Transverse colon (tissue), 4 donors: ENCODE results near the gene RPS6KA2. TPM values are rescaled to one million over a fixed set of nuclear protein-coding genes. Genes with fewer than 3 reads are reported as not detected.

Experiments
- DNase-seq: peaks from one replicate; pipeline ENCODE4 v3.0.0-alpha.2; 2019
- H3K27ac ChIP-seq, 4 donors: fragments of 200-600 bp; sonication (generic); 2 replicates each; pipeline ENCODE4 v1.5.1; 2016 to 2018; ENCODE audit warnings: inconsistent platforms in 4 of 4
- H3K27me3 ChIP-seq: fragments of 200-600 bp; sonication (generic); 2 replicates; pipeline ENCODE4 v1.5.1; 2017; ENCODE audit warnings: inconsistent platforms
- H3K36me3 ChIP-seq, 4 donors: fragments of 200-600 bp; sonication (generic); 2 replicates each; pipeline ENCODE4 v1.5.1; 2017 to 2019; ENCODE audit warnings: inconsistent platforms in 4 of 4
- H3K4me1 ChIP-seq, 4 donors: fragments of 200-600 bp; sonication (generic); 2 replicates each; pipeline ENCODE4 v1.5.1; 2017 to 2020; ENCODE audit warnings: inconsistent platforms in 4 of 4
- H3K4me3 ChIP-seq, 4 donors: fragments of 200-600 bp; sonication (generic); 1 replicate in 1 of 4; 2 replicates in 3 of 4; pipeline versions ENCODE4 v1.5.1 to v1.6.1; 2017 to 2019; ENCODE audit warnings: inconsistent platforms in 4 of 4
- H3K9me3 ChIP-seq, 2 donors: fragments of 200-600 bp; sonication (generic); 2 replicates each; pipeline ENCODE4 v1.5.1; 2017 to 2019; ENCODE audit warnings: inconsistent platforms in 2 of 2
- EP300 ChIP-seq: sonication (generic); formaldehyde crosslinking; IDR thresholded peaks from one replicate; pipeline ENCODE4 v1.6.1; 2017; ENCODE audit warnings: antibody characterized with exemption, low read depth
- POLR2A ChIP-seq: fragments of 450-650 bp; IDR thresholded peaks from one replicate; pipeline ENCODE4 v1.6.1; 2016; ENCODE audit warnings: antibody characterized with exemption, mild to moderate bottlenecking, moderate library complexity
- POLR2AphosphoS5 ChIP-seq, 3 donors: sonication (generic); formaldehyde crosslinking; IDR thresholded peaks; one replicate each; pipeline ENCODE4 v1.6.1; 2016; ENCODE audit warnings: antibody characterized with exemption in 3 of 3
- WGBS, 2 donors: methylation state at CpG; one replicate each; pipeline ENCODE4 v1.1.5; 2018; ENCODE audit warnings: low coverage in 1 of 2; 5-methylcytosine and 5-hydroxymethylcytosine counted together
- in situ Hi-C, 4 donors: fragments of 200-750 bp; cut with MboI; loops; one replicate each; pipeline versions ENCODE4 v1.15.0 to v1.15.1; 2017; ENCODE audit warnings: low sequenced_read_pairs in 3 of 4, low pct_ligation_motif_present in 1 of 4, low pct_unique_long_range_greater_than_20kb in 1 of 4
- intact Hi-C: fragments of 100-400 bp; cut with DNase I; formaldehyde crosslinking; loops from one replicate; pipeline ENCODE4 v1.15.1; 2023; ENCODE audit warnings: low total_unique reads
- total RNA-seq, 4 donors: library from RNA; depleted of rRNA; stranded (reverse); fragments of >200 nt; gene quantifications; one replicate each; pipeline ENCODE4 v1.1.0, GENCODE V29; 2016
- TF ChIP-seq, protein P1 (sequence below), 5 experiments: fragments of 200-600 bp in 3 of 5; fragments of 450-650 bp in 2 of 5; sonication (generic) in 3 of 5; IDR thresholded peaks; 1 replicate in 2 of 5; 2 replicates in 3 of 5; pipeline ENCODE4 v1.5.1; 2016 to 2017; ENCODE audit warnings: antibody characterized with exemption in 5 of 5, inconsistent platforms in 3 of 5, mild to moderate bottlenecking in 2 of 5, moderate library complexity in 1 of 5

The RPS6KA2 gene
- total RNA-seq, 4 donors from 2014 or later: 9.6 to 41.1 (median 15.4) TPM

DNA sequence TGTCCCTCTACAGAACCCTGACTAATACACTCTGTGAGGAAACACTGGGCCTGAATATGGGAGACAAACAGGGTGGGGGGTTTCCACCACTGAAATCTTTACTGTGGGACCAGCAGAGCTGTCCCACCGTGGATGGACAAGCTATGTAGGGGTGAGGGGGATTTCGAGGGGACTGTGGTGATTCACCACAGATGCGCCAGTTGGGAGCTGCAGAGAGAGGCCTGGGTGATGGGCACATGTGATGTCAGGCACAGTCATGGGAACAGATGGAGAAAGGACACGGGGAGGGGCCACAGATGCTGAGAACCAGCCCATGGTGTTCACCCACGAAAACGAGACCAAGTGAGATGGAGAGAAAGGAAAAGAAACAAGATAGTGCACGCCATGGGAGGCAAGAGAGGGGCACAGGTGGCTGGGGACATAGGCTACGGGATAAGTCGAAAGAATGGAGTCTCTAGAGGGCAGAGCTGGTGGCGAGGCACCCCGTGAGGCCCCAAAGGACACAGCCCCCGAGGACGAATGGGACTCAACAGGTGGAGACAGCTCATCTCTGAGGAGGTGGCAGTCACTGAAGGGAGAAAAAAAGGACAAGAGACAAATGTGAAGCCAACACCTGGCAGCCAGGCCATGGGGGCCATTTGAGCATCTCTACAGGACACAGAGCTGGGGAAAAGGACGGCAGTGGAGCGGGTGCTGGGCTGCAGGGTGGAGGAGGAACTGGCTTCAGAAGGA is 30.1 kb downstream of the RPS6KA2 start:
- Histone ChIP-seq H3K4me3 (no peak overlapping the region), H3K27ac (peak overlapping the region in 3 of 4 donors; percentile 51 to 80 (median 73)), H3K27me3 (no peaks in the 10 kb centered on the region), H3K4me1 (peaks cover 0 to 7% (median 3%) of the 10 kb centered on the region in 4 donors), H3K36me3 (no peaks in the 10 kb centered on the region), H3K9me3 (no peaks in the 10 kb centered on the region)
- intact Hi-C loops (no loop called here), in situ Hi-C loops (no loop called here)
- DNase-seq: no peak
- TF ChIP-seq POLR2A (no peak), POLR2AphosphoS5 (IDR thresholded peaks at IDR 0.05) (no peak), EP300 (no peak)
- TF ChIP-seq, protein P1, sequence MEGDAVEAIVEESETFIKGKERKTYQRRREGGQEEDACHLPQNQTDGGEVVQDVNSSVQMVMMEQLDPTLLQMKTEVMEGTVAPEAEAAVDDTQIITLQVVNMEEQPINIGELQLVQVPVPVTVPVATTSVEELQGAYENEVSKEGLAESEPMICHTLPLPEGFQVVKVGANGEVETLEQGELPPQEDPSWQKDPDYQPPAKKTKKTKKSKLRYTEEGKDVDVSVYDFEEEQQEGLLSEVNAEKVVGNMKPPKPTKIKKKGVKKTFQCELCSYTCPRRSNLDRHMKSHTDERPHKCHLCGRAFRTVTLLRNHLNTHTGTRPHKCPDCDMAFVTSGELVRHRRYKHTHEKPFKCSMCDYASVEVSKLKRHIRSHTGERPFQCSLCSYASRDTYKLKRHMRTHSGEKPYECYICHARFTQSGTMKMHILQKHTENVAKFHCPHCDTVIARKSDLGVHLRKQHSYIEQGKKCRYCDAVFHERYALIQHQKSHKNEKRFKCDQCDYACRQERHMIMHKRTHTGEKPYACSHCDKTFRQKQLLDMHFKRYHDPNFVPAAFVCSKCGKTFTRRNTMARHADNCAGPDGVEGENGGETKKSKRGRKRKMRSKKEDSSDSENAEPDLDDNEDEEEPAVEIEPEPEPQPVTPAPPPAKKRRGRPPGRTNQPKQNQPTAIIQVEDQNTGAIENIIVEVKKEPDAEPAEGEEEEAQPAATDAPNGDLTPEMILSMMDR (IDR thresholded peaks at IDR 0.05): no peak
- 82 to 94% methylated on average over 8 to 15 of the region's 15 CpGs for WGBS, 2 donors

DNA sequence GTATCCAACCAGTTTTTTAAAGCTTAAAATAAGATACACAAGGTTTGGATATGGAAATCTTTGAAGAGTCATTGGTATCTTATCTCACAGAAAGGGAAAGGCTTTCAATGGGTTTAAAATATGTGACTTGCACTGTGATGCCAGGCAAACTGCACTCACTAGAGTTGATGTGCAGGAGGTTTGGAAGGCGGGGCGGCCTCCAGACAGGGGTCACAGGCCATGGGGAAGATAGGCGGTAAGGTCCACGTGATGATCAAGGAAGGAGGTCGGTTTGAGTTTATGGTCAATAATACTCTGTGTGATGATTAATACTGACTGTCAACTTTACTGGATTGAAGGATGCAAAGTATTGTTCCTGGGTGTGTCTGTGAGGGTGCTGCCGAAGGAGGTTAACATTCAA is 31.1 kb downstream of the RPS6KA2 start:
- H3K9me3 ChIP-seq: no peaks in the 10 kb centered on the region
- peaks cover 0 to 7% (median 3%) of the 10 kb centered on the region in 4 donors for H3K4me1 ChIP-seq
- intact Hi-C loops (no loop called here), in situ Hi-C loops (no loop called here)
- H3K27ac ChIP-seq: peak overlapping the region; percentile 9 to 50 (median 30)
- H3K4me3 ChIP-seq: no peak overlapping the region
- WGBS, 2 donors: 76 to 78% methylated on average over 3 to 6 of the region's 6 CpGs
- H3K27me3 ChIP-seq: no peaks in the 10 kb centered on the region
- no peaks in the 10 kb centered on the region for H3K36me3 ChIP-seq
- DNase-seq: no peak
- TF ChIP-seq EP300 (no peak), POLR2AphosphoS5 (IDR thresholded peaks at IDR 0.05) (no peak), POLR2A (no peak)
- TF ChIP-seq, protein P1 (IDR thresholded peaks at IDR 0.05): no peak

DNA sequence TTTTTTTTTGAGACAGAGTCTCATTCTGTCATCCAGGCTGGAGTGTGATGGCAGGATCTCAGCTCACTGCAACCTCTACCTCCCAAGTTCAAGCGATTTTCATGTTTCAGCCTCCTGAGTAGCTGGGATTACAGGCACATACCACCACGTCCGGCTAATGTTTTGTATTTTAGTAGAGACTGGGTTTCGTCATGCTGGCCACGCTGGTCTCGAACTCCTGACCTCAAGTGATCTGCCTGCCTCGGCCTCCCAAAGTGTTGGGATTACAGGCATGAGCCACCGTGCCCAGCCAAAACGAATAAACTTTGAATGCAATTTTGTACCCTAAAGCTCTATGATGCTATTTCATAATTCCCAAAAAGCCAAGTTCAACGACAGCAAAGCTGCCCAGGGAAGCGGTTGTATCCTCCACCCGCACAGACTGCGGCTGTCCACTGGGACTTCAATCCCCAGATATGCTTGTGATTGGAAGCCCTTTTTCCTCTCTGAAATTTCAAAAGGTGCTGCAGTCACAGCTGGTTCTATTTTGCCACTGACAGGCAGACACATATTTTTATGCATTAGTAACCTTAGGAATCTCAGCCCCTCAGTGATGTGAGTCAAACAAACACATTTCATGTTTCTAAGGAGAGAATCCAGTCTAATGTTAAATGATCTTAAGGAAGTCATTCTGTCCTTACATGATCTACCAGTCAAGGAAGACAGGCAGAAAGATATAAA is 31.8 kb downstream of the RPS6KA2 start:
- 92 to 93% methylated on average over 8 to 13 of the region's 13 CpGs for WGBS, 2 donors
- in situ Hi-C loops (no loop called here), intact Hi-C loops (no loop called here)
- Histone ChIP-seq H3K9me3 (no peaks in the 10 kb centered on the region), H3K36me3 (no peaks in the 10 kb centered on the region), H3K27me3 (no peaks in the 10 kb centered on the region), H3K4me3 (no peak overlapping the region), H3K4me1 (peaks cover 0 to 7% (median 3%) of the 10 kb centered on the region in 4 donors), H3K27ac (peak overlapping the region; percentile 9 to 50 (median 30))
- TF ChIP-seq POLR2AphosphoS5 (IDR thresholded peaks at IDR 0.05): no peak
- no peak for TF ChIP-seq POLR2A
- no peak for TF ChIP-seq EP300
- TF ChIP-seq, protein P1 (IDR thresholded peaks at IDR 0.05): no peak
- DNase-seq: no peak

DNA sequence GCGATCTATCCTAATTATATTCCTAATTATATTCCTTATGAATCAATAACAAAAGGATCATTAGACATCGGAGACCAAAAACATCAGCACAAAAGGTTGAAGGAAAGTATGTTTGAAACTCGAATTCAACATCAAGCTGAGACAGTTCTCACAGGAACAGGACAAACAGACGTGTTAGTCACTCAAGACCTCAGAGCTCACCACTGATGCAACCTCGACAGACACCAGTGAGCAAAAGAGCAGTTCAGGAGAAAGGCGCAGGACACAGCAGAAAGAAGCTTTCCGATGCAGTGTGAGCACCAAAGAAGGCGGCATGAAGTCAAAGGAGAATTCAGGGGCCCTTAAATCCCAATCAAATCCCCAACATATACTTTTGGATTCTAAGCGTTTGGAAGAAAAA is 34.2 kb downstream of the RPS6KA2 start:
- intact Hi-C loops: no loop called here
- Histone ChIP-seq H3K27ac (no peak overlapping the region), H3K27me3 (no peaks in the 10 kb centered on the region), H3K9me3 (no peaks in the 10 kb centered on the region), H3K4me1 (peaks cover 0 to 20% (median 4%) of the 10 kb centered on the region in 4 donors), H3K4me3 (no peak overlapping the region), H3K36me3 (no peaks in the 10 kb centered on the region)
- no peak for TF ChIP-seq POLR2A
- TF ChIP-seq, protein P1 (IDR thresholded peaks at IDR 0.05): no peak
- DNase-seq: no peak
- 82 to 86% methylated on average over 5 to 9 of the region's 9 CpGs for WGBS, 2 donors
- in situ Hi-C loops: no loop called here
